Ramos (cell line): ENCODE data around the gene TBX10.
"Not testable (repeated sequence)": the region's sequence is repeated elsewhere in the genome, so short reads cannot be mapped to it uniquely, and the experiment has no call there.

Experiments
- in situ Hi-C: fragments of 300-500 bp; cut with MboI; formaldehyde crosslinking; loops from one replicate; pipeline ENCODE4 v1.14.3; 2022; ENCODE audit warnings: low sequenced_read_pairs; ENCODE audit not compliant: unreplicated experiment

TBX10 gene

GRCh38 chr11:67646535-67647336, 7.2 kb upstream of the TBX10 start:
- in situ Hi-C loops: no loop called here

GRCh38 chr11:67645521-67646461, 6.2 kb upstream of the TBX10 start:
- in situ Hi-C loops: no loop called here

GRCh38 chr11:67644472-67645418, 5.2 kb upstream of the TBX10 start:
- in situ Hi-C loops: no loop called here

GRCh38 chr11:67644042-67644441, 4.5 kb upstream of the TBX10 start:
- in situ Hi-C loops: no loop called here

- in situ Hi-C loops: no loop called here
Measured at GRCh38 chr11:67642173-67643120, 2.9 kb upstream of the TBX10 start.

GRCh38 chr11:67641338-67642172, 2.0 kb upstream of the TBX10 start:
- in situ Hi-C loops: no loop called here

- in situ Hi-C loops: no loop called here
Measured at GRCh38 chr11:67640758-67641337, 1.3 kb upstream of the TBX10 start.

GRCh38 chr11:67640021-67640757, 626 bp upstream of the TBX10 start:
- in situ Hi-C loops: no loop called here

- in situ Hi-C loops: no loop called here
Measured at GRCh38 chr11:67638535-67639437, 777 bp downstream of the TBX10 start.

GRCh38 chr11:67637441-67637840, 2.1 kb downstream of the TBX10 start:
- in situ Hi-C loops: not testable (repeated sequence)

- in situ Hi-C loops: no loop called here
Measured at GRCh38 chr11:67636962-67637361, 2.6 kb downstream of the TBX10 start.

- in situ Hi-C loops: no loop called here
Measured at GRCh38 chr11:67635231-67635521, 4.4 kb downstream of the TBX10 start.

GRCh38 chr11:67634366-67635230, 5.0 kb downstream of the TBX10 start:
- in situ Hi-C loops: loop anchor here (5.0 kb wide), 2 partner anchors 68 to 153 kb away; no protein-coding TSS in a partner anchor

- in situ Hi-C loops: loop anchor here (5.0 kb wide), 2 partner anchors 68 to 153 kb away; no protein-coding TSS in a partner anchor
Measured at GRCh38 chr11:67633758-67634365, 5.7 kb downstream of the TBX10 start.
